CD4-positive, alpha-beta T cell treated with Interleukin-4 for 1 hour (primary cell): Measurements from ENCODE around the gene TTLL8.

Source experiments
- DNase-seq, 2 donors: peaks; one replicate each; pipeline ENCODE4 v3.0.0-alpha.2; 2020 to 2022

The TTLL8 gene

GRCh38 chr22:50040717-50041116 lies 17.4 kb downstream of the TTLL8 start:
- DNase-seq: no peak

DNA sequence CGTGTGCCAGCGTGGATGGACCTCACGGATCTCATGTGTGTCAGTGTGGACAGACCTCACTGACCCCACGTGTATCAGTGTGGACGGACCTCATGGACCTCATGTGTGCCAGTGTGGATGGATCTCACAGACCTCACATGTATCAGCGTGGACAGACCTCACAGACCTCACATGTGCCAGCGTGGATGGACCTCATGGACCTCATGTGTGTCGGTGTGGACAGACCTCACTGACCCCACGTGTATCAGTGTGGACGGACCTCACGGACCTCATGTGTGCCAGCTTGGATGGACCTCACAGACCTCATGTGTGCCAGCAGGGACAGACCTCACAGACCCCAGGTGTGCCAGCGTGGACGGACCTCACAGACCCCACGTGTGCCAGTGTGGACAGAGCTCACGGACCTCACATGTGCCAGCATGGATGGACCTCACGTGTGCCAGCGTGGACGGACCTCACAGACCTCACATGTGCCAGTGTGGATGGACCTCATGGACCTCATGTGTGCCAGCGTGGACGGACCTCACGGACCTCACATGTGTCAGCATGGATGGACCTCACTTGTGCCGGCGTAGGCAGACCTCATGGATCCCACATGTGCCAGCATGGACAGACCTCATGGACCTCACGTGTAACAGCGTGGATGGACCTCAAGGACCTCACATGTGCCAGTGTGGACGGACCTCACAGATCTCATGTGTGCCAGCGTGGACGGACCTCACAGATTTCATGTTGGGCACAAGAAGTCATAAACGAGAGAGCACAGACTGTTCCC lies 18.2 kb downstream of the TTLL8 start:
- DNase-seq: no peak

DNA sequence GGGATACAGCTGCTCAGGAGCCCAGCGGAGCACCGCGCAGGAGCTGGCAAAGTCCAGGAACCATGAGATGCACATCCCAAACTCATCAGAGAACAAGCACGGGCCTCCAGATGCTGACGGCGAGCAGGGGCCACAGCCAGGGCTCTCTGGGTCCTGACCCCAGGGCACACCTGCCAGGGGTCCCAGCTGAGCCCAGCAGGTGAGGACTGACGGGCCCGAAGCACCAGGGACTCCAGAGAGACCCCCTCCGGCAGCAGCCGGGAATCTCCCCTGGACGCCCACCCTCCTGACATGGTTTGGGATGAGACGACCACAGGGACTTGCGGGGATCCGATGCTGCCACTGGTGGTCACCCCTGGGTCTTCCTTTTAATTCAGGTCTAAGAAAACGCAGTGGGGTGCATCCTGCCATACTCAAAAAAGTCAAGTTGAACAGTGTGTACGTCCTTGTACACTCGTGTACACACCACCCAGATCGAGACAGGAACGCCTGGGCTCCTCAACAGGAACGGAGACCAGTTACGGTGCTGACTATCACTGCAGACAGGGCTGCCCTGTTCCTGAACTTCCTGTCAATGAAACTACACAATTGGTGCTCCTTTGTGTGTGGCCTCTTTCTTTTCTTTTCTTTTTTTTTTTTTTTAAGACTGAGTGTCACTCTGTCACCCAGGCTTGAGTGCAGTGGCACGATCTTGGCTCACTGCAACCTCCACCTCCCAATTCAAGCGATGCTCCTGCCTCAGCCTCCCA lies 21.9 kb downstream of the TTLL8 start:
- no peak for DNase-seq

- DNase-seq: no peak
These were observed 22.8 kb downstream of the TTLL8 start for GRCh38 chr22:50035131-50035881.

GRCh38 chr22:50034126-50035081 lies 23.7 kb downstream of the TTLL8 start:
- no peak for DNase-seq

GRCh38 chr22:50032941-50033601 lies 25.0 kb downstream of the TTLL8 start:
- DNase-seq: no peak

DNA sequence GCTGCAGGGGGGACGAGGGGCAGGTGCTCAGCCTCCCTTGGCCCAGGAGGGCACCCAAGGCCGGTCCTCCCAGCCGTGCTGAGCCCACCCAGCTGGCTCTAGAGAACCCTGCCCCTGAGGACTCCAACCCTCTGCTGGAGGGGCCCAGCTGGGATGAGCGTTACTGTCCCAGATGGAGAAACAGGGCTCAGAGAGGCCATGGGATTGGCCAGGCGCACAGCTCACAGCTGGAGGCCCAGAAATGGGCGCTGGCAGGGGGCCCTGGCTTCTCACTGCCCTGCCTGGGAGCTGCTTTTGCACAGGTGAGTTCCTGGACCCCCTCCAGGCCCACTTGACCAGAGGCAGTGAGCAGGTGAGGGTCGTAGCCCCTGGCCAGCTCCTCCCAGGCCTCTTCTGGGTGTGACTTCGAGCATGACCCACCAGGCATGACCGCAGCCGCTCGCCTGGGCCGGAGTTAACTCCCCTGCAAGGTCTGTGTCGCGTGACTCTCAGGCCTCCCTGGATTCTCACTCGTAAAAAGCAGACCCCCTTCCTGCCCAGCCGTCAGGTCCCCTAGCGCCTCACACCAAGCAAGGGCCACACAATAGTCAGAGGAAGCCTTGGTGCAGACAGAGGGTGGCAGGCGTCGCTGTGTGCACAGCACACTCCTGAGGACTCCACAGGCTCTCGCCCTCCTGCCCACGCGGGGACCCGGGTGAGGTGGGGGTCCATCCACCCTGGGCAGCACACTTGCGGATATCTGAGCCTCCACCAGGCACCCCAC lies 25.8 kb downstream of the TTLL8 start:
- DNase-seq: no peak

DNA sequence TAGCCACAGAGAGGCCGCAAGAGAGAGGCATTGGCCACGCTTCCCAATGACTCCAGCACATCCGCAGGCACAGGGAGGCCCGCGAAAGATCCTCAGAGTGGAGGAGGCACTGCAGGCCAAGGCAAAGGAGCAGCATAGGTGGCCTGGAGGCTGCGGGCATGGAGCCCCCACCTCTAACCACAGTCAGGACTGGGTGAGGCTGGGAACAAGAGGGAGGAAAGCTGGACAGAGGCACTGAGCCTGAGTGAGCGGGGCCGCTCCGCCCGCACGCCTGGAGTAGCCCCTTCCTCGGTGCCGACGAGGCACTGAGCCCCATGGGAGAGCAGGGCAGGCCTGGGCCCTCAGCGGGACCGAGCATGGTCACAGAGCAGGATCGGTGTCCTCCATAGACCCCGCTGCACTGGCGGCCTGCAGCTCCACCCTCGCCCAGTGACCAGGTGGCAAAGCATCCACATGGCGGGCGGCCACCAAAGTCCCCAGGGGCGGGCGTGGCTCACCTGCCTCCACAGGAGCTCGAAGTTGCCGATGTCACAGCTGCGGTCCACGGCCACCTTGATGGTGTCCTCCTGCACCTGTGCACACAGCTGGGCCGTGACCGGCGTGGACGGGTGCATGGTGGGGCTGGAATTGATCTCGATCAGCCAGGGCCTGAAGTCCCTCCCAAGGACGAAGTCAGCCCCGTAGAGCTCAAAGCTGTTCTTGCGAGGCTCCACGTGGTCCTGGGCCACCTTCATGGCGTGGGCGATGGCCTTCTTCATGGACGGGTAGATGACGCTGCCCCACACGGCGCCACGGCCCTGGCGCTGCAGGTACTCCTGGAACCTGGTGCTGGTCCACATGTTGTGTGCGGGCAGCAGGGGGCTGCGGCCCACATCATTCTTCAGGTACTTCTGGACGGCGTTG lies 26.7 kb downstream of the TTLL8 start:
- no peak for DNase-seq

DNA sequence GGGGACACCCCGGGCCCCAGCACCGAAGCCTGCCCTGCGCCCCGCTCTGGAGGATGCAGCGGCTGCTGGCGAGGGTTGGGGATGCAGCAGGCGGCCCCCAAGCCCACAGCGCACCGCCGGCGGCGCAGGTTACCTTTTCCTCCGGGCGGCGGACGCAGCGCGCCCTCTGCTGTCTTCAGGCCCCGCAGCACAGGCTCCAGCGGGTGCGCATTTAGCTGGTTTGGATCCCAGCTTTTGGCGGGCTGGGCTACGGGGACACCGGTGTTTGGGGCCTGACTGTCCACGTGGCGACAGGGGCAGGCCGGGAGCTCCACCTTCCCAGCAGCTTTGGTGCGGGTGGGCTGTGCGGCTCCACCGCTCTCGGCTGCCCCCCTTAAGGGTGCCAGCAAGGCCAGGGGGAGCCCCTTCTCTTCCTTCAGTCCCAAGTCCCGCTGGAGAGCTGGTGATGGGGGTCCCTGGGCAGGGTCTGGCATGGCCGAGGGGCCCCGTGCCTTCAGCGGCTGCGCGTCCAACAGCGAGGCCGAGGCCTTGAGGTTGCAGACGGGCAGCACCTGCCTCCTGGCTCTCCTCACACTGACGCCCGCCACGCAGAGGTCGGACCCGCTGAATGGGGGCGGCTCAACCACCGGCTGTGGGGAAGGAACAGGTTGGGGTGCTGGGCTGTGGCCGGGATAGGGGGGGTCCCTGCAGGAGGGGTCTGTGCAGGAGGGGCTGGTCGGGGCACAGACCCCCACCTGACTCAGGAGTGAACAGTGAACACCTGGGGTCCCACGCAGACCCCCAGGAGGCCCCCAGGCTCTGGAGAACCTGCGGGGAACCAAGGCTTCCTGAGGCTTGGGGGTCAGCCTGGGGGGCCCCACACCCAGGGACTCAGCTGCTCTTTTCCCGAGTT lies 27.6 kb downstream of the TTLL8 start:
- DNase-seq: peak; percentile 83 to 84

DNA sequence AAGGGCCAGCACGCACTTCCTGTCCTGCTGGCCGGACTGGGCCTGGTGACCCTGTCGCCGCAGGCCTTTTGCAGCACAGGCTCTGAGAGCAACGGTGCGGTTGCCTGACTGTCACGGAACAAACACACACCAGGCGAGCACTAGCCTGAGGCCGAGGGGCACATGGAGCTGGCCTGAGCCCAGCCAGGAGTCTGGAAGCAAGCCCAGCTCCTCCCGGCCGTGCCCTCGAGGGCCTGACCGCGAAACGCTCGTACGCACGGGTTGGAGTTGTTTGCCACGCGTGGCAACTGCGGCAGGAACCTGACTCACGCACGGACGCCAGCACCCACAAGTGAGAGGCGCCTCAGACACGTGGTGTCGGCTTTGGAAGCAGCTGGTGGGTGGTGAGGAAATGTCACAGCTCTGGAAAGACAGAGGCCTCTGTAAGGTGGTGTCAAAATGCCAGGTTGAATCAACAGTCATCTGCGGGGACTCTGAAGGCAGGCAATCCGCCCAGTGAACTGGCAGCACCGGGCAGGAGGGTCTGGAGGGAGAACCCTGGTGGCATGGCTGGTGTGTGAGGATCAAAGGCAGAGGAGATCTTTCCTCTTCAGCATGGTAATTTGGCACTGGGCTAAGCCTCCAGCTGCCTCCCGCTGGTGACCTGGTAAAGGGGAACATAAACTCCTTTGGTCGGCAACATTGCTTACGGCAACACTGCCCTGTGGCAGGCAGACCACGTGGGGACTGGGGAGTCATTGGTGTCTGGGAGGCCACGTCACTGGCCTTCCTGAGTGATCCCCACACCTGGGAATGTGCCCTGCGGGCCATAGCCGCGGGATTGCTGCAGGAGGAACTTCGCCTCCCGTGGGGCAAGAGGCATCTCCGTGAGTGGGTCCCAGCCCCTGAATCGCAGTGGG lies 30.2 kb downstream of the TTLL8 start:
- no peak for DNase-seq

DNA sequence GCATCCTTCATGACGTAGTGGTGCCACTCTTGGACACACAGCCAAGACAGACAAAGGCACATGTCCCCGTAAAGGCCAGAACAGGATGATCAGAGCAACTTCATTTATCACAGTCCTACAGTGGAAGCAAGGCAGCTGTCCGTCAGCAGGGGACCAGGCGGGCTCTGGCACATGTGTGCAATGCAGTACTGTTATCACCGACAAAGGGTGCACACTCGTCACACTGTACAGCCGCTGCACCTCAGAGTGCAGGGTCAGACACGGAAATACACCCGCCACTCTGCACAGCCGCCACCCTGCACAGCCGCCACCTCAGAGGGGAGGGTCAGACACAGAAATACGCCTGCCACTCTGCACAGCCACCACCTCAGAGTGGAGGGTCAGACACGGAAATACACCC lies 32.1 kb downstream of the TTLL8 start:
- no peak for DNase-seq

DNA sequence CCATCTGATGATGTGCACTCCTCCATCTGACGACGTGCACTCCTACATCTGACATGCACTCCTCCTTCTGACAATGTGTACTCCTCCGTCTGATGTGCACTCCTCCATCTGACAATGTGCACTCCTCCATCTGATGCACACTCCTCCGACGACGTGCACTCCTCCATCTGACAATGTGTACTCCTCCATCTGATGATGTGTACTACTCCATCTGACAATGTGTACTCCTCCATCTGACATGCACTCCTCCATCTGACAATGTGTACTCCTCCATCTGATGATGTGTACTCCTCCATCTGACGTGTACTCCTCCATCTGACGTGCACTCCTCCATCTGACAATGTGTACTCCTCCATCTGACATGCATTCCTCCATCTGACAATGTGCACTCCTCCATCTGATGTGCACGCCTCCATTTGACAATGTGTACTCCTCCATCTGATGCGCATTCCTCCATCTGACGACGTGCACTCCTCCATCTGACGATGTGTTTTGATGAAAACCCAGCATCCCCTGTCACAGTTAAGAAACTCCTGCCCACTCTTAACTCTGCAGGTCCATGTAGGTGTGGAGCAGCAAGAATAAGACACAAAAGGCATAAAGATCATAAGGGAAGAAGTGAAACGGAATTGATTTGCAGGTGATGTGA lies 35.8 kb downstream of the TTLL8 start:
- DNase-seq: no peak

DNA sequence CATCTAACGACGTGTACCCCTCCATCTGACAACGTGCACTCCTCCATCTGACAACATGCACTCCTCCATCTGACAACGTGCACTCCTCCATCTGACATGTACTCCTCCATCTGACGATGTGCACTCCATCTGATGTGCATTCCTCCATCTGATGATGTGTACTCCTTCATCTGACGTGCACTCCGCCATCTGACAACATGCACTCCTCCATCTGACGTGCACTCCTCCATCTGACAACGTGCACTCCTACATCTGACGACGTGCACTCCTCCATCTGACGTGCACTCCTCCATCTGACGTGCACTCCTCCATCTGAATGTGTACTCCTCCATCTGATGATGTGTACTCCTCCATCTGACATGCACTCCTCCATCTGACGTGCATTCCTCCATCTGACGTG lies 37.5 kb downstream of the TTLL8 start:
- no peak for DNase-seq

GRCh38 chr22:50019316-50019715 lies 38.8 kb downstream of the TTLL8 start:
- no peak for DNase-seq

GRCh38 chr22:50018608-50019285 lies 39.4 kb downstream of the TTLL8 start:
- DNase-seq: peak in 1 of 2 donors; percentile 56

- no peak for DNase-seq
These were observed 40.3 kb downstream of the TTLL8 start for GRCh38 chr22:50017701-50018224.
